Fibroblast of lung (primary cell): ENCODE data around the gene TMTC2. TPM values are rescaled to one million over a fixed set of nuclear protein-coding genes. Genes with fewer than 3 reads are reported as not detected.

Experiments
- DNase-seq, 2 donors: peaks; one replicate each; pipeline versions ENCODE4 v3.0.0 to v3.0.0-alpha.2; 2010; ENCODE audit warnings: low read depth in 2 of 2
- H2AFZ ChIP-seq: 2 replicates; pipeline ENCODE4 v1.5.1; 2012; ENCODE audit warnings: low read length, control low read depth, inconsistent platforms
- H3K27ac ChIP-seq: 2 replicates; pipeline ENCODE4 v1.5.1; 2011; ENCODE audit warnings: low read length, control low read depth; ENCODE audit not compliant: insufficient read depth
- H3K27me3 ChIP-seq: 2 replicates; pipeline ENCODE4 v1.5.1; 2011; ENCODE audit warnings: mild to moderate bottlenecking, low read length; ENCODE audit not compliant: control insufficient read depth, insufficient read depth
- H3K36me3 ChIP-seq: 2 replicates; pipeline ENCODE4 v1.5.1; 2011; ENCODE audit warnings: low read length; ENCODE audit not compliant: control insufficient read depth, insufficient read depth
- H3K4me1 ChIP-seq: 2 replicates; pipeline ENCODE4 v1.5.1; 2011; ENCODE audit warnings: low read length; ENCODE audit not compliant: control insufficient read depth, insufficient read depth; ENCODE audit errors: extremely low read depth
- H3K4me2 ChIP-seq: 2 replicates; pipeline ENCODE4 v1.5.1; 2011; ENCODE audit warnings: low read length, control low read depth; ENCODE audit not compliant: insufficient read depth; ENCODE audit errors: extremely low read depth
- H3K4me3 ChIP-seq, 4 experiments: fragments of 200-600 bp in 1 of 4; sonication (generic) in 1 of 4; replicated peaks in 1 of 4; 2 replicates each; pipeline ENCODE4 v1.5.1; 2011 to 2016; ENCODE audit warnings: low read length in 4 of 4, low read depth in 3 of 4, mild to moderate bottlenecking in 3 of 4, control low read depth in 2 of 4, inconsistent platforms in 1 of 4, mixed read lengths in 1 of 4; ENCODE audit not compliant: insufficient read depth in 1 of 4; ENCODE audit errors: control extremely low read depth in 1 of 4
- H3K79me2 ChIP-seq: 2 replicates; pipeline ENCODE4 v1.5.1; 2012; ENCODE audit warnings: mild to moderate bottlenecking, low read length, inconsistent platforms; ENCODE audit not compliant: control insufficient read depth, insufficient read depth
- H3K9ac ChIP-seq: 2 replicates; pipeline ENCODE4 v1.5.1; 2011; ENCODE audit warnings: mild to moderate bottlenecking, low read length, control low read depth; ENCODE audit not compliant: insufficient read depth
- H3K9me3 ChIP-seq: 2 replicates; pipeline ENCODE4 v1.5.1; 2012; ENCODE audit warnings: low read depth, low read length; ENCODE audit not compliant: control insufficient read depth, insufficient read depth
- H4K20me1 ChIP-seq: 2 replicates; pipeline ENCODE4 v1.5.1; 2011; ENCODE audit warnings: low read length; ENCODE audit not compliant: control insufficient read depth, insufficient read depth; ENCODE audit errors: extremely low read depth
- EZH2 ChIP-seq: IDR thresholded peaks from 2 replicates; pipeline ENCODE4 v1.5.1; 2012; ENCODE audit warnings: low read length, control low read depth, mild to moderate bottlenecking; ENCODE audit errors: missing control alignments
- polyA plus RNA-seq, 2 donors: library from polyadenylated mRNA; depleted of rRNA in 1 of 2; stranded (reverse) in 1 of 2; unstranded in 1 of 2; fragments of >200 nt; gene quantifications; 2 replicates each; pipeline ENCODE4 v1.2.1, GENCODE V29; 2011 to 2012; ENCODE audit warnings: missing spikeins in 1 of 2
- total RNA-seq: library from RNA; depleted of rRNA; stranded (reverse); fragments of >200 nt; gene quantifications from 2 replicates; pipeline ENCODE4 v1.2.1, GENCODE V29; 2014
- TF ChIP-seq, protein P1 (sequence below), 2 donors: IDR thresholded peaks in 1 of 2; conservative IDR thresholded peaks in 1 of 2; 1 replicate in 1 of 2; 2 replicates in 1 of 2; pipeline ENCODE4 v1.5.1; 2011 to 2012; ENCODE audit warnings: low read length in 2 of 2, control low read depth in 1 of 2, inconsistent platforms in 1 of 2, low read depth in 1 of 2, mild to moderate bottlenecking in 1 of 2

Gene TMTC2
- total and polyA plus RNA-seq, 2 donors (not counting 1 experiment from before 2014, with no cell fraction given), result 3.5 to 9.7 TPM

DNA sequence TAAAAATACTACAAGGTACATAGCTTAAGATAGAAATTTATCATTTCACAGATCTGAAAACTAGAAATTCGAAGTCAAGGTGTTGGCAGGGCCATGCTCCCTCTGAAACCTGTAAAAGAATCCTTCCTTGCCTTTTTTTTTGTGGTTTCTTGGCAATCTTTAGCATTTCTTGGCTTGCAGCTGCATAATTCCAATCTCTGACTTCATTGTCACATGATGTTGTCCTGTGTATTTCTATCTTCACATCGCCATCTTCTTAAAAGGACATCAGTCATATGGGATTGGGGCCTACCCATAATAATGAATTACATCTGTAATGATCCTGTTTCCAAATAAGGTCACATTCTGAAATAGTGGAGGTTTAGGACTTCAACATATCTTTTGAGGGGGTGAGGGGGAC is 250.4 kb downstream of the TMTC2 start:
- Histone ChIP-seq H3K79me2 (no peaks in the 10 kb centered on the region), H3K4me1 (no peaks in the 10 kb centered on the region), H3K4me3 (no peak overlapping the region), H2AFZ (no peak overlapping the region), H3K9me3 (no peaks in the 10 kb centered on the region), H3K27ac (no peak overlapping the region), H3K36me3 (no peaks in the 10 kb centered on the region), H4K20me1 (no peaks in the 10 kb centered on the region), H3K27me3 (no peaks in the 10 kb centered on the region), H3K9ac (no peak overlapping the region), H3K4me2 (no peak overlapping the region)
- TF ChIP-seq EZH2, result no peak
- TF ChIP-seq, protein P1, sequence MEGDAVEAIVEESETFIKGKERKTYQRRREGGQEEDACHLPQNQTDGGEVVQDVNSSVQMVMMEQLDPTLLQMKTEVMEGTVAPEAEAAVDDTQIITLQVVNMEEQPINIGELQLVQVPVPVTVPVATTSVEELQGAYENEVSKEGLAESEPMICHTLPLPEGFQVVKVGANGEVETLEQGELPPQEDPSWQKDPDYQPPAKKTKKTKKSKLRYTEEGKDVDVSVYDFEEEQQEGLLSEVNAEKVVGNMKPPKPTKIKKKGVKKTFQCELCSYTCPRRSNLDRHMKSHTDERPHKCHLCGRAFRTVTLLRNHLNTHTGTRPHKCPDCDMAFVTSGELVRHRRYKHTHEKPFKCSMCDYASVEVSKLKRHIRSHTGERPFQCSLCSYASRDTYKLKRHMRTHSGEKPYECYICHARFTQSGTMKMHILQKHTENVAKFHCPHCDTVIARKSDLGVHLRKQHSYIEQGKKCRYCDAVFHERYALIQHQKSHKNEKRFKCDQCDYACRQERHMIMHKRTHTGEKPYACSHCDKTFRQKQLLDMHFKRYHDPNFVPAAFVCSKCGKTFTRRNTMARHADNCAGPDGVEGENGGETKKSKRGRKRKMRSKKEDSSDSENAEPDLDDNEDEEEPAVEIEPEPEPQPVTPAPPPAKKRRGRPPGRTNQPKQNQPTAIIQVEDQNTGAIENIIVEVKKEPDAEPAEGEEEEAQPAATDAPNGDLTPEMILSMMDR (conservative IDR thresholded peaks at IDR 0.05 in 1 of 2, IDR thresholded peaks at IDR 0.05 in 1 of 2; ENCODE audit: low read depth in 1 of 2, low read length in 2 of 2), result no peak
- peak; percentile 11 to 22 for DNase-seq

DNA sequence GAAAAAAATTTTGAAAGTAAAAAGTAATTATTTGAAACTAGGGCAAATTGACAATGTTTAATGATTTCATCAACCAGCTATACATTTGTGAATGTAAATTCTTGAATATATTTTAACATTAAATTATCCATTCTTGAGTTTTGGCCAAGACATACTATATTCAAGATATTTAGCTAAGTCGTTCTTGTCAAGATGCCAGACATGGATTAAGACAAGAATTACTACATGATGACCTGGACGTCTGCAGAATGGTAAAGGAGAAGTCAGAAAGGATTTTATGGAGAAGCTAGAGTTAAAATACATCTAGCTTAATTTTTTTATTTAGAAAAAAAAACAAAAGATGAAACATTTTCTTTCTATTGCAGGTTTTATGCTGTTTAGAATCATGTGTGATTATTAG is 255.8 kb downstream of the TMTC2 start:
- no peaks in the 10 kb centered on the region for H3K9me3 ChIP-seq
- no peak for DNase-seq
- H3K9ac ChIP-seq, result no peak overlapping the region
- H3K27me3 ChIP-seq, result no peaks in the 10 kb centered on the region
- no peak overlapping the region for H2AFZ ChIP-seq
- no peaks in the 10 kb centered on the region for H3K36me3 ChIP-seq
- TF ChIP-seq EZH2, result no peak
- TF ChIP-seq, protein P1 (conservative IDR thresholded peaks at IDR 0.05 in 1 of 2, IDR thresholded peaks at IDR 0.05 in 1 of 2; ENCODE audit: low read depth in 1 of 2, low read length in 2 of 2), result no peak
- H3K4me2 ChIP-seq, result no peak overlapping the region
- no peak overlapping the region for H3K4me3 ChIP-seq
- H3K4me1 ChIP-seq, result no peaks in the 10 kb centered on the region
- no peaks in the 10 kb centered on the region for H4K20me1 ChIP-seq
- H3K79me2 ChIP-seq, result no peaks in the 10 kb centered on the region
- no peak overlapping the region for H3K27ac ChIP-seq

DNA sequence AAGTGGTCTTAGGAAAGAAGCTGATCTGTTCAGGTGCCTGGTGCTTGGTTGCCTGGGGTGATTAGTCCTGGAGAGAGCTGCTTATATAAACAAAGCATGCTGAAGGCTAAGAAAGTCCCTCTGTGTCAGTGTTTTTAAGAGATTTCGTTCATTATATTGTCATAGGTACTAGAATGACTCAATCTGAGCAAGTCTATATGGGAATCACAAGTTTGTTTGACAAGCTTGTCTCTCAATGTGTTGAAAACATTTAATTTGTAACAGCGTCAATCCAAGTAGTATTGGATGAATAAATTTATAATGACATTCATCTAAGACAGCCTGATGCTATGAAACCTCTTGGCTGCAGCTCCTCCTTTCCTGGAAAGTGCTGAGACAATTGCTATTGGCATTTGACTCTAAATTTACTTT is 256.3 kb downstream of the TMTC2 start:
- peak in 1 of 2 donors; percentile 5 for DNase-seq
- Histone ChIP-seq H3K9me3 (no peaks in the 10 kb centered on the region), H3K36me3 (no peaks in the 10 kb centered on the region), H3K4me2 (no peak overlapping the region), H4K20me1 (no peaks in the 10 kb centered on the region), H3K27ac (no peak overlapping the region), H2AFZ (no peak overlapping the region), H3K9ac (no peak overlapping the region), H3K4me1 (no peaks in the 10 kb centered on the region), H3K27me3 (no peaks in the 10 kb centered on the region), H3K4me3 (no peak overlapping the region), H3K79me2 (no peaks in the 10 kb centered on the region)
- no peak for TF ChIP-seq EZH2
- TF ChIP-seq, protein P1 (conservative IDR thresholded peaks at IDR 0.05 in 1 of 2, IDR thresholded peaks at IDR 0.05 in 1 of 2; ENCODE audit: low read depth in 1 of 2, low read length in 2 of 2), result no peak
